ENCODE results near the gene DCAF4L1.

- TF ChIP-seq CTCF (IDR thresholded peaks at IDR 0.05) (no peak), POLR2A (IDR thresholded peaks at IDR 0.05) (no peak)
Measured at GRCh38 chr4:41964401-41964800, 17.2 kb upstream of the DCAF4L1 start.
